Heart left ventricle (tissue), 13 donors: ENCODE measurements around the gene ZIC1.

ENCODE experiments used
- POLR2A ChIP-seq, 2 donors: fragments of 450-650 bp; IDR thresholded peaks; one replicate each; pipeline ENCODE4 v1.6.1; 2017; ENCODE audit warnings: antibody characterized with exemption in 2 of 2, mild to moderate bottlenecking in 2 of 2, moderate library complexity in 2 of 2
- TF ChIP-seq, protein P1 (sequence below), 12 donors: fragments of 200-600 bp; sonication (generic) in 4 of 12; IDR thresholded peaks; one replicate each; pipeline versions ENCODE4 v1.5.0 to v1.8.0; 2018 to 2022; ENCODE audit warnings: antibody characterized with exemption in 12 of 12, mild to moderate bottlenecking in 5 of 12
- donor health status: ischemic (EF 13 %, LVEDD 7.1; RV severe dilation, severe dysfunction).
- donor health status: DM: no; HTN: yes; CAD: no.
- donor health status: DM: no; HTN: no; CAD: no.
- donor health status: ischemic (EF 25% LVEDD 6.9; RV normal size, moderate dysfunction).
- donor health status: ischemic (EF 25% LVEDD 5.7; RV mildly dilated, moderate dysfunction).
- donor health status: ischemic (EF 35%, LVEDD 5.7; RV mildly dilated, moderate dysfunction).
- donor health status: nonischemic (EF 11% LVEDD 7.7; RV severe dilation, severe dysfunction).
- donor health status: DM: yes; HTN: yes; CAD: no.
- donor health status: PGD.
- donor health status: ischemic (EF 29% LVEDD 5.4; RV normal size, mild dysfunction).
- donor health status: nonischemic (EF 23%, LVEDD 6.1; RV moderate dilation, normal function).

DNA sequence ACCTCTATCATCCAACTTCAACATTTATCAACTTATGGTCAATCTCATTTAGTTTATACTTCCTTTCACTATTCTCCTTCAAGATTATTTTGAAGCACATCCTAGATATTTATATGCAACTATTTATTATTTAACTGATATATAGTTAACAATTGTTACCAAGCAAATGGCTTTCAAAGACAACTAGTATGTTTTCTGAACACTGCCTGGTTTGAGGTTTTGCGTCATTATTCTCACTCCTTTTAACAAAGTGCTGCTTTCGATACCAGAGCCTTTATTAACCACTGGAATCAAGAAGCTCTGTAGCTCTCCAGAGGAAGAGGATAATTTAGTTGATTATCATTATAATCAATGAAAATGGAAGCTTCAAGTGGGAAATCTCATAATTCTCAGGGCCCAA lies 19.6 kb downstream of the ZIC1 start:
- TF ChIP-seq, protein P1, sequence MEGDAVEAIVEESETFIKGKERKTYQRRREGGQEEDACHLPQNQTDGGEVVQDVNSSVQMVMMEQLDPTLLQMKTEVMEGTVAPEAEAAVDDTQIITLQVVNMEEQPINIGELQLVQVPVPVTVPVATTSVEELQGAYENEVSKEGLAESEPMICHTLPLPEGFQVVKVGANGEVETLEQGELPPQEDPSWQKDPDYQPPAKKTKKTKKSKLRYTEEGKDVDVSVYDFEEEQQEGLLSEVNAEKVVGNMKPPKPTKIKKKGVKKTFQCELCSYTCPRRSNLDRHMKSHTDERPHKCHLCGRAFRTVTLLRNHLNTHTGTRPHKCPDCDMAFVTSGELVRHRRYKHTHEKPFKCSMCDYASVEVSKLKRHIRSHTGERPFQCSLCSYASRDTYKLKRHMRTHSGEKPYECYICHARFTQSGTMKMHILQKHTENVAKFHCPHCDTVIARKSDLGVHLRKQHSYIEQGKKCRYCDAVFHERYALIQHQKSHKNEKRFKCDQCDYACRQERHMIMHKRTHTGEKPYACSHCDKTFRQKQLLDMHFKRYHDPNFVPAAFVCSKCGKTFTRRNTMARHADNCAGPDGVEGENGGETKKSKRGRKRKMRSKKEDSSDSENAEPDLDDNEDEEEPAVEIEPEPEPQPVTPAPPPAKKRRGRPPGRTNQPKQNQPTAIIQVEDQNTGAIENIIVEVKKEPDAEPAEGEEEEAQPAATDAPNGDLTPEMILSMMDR (IDR thresholded peaks at IDR 0.05): no peak
- TF ChIP-seq POLR2A (IDR thresholded peaks at IDR 0.05): no peak
